ENCODE measurements around the gene PLK5. TPM values are rescaled to one million over a fixed set of nuclear protein-coding genes. Genes with fewer than 3 reads are reported as not detected.

The PLK5 gene
- total and polyA plus RNA-seq, 2 experiments from 2014 or later: 0.97 to 1.2 TPM

GRCh38 chr19:1512671-1513498, 11.0 kb upstream of the PLK5 start, which contains the start of gene ADAMTSL5:
Gene ADAMTSL5 (minus strand): TSS chr19:1513019. CDS start chr19:1510943, 2,076 bp downstream.
- no peaks in the 10 kb centered on the region for H3K9me2 ChIP-seq (ENCODE audit: insufficient read depth)
- H4K20me1 ChIP-seq (replicated peaks; ENCODE audit: insufficient read depth): no peaks in the 10 kb centered on the region
- H3K4me1 ChIP-seq (ENCODE audit: insufficient read depth): no peaks in the 10 kb centered on the region
- no peaks in the 10 kb centered on the region; the same call in 2 of the 3 replicates for H3K4me1 Mint-ChIP-seq
- H3F3A ChIP-seq (replicated peaks; ENCODE audit: low read depth): peaks cover 9% of the 10 kb centered on the region; the same call in 1 of the 2 replicates
- peak within 1 kb of the TSS; percentile 69; the same call in 1 of the 2 replicates for H3K4me2 ChIP-seq
- H3K27ac ChIP-seq (ENCODE audit: low read depth): no peak within 1 kb of the TSS
- H3K36me3 Mint-ChIP-seq (ENCODE audit: low read depth): no peaks in the 10 kb centered on the region
- peak within 1 kb of the TSS; percentile 53 for H3K4me3 Mint-ChIP-seq
- peaks cover 8% of the 10 kb centered on the region; the same call in 1 of the 2 replicates for H3K27me3 ChIP-seq (ENCODE audit: insufficient read depth)
- H3K79me2 ChIP-seq (replicated peaks; ENCODE audit: insufficient read depth): no peaks in the 10 kb centered on the region
- no peak within 1 kb of the TSS for H3K27ac Mint-ChIP-seq
- H3K27me3 Mint-ChIP-seq (ENCODE audit: insufficient read depth, low read depth, poor library complexity): peaks cover 21% of the 10 kb centered on the region
- peak; percentile 44 for ATAC-seq
- peak within 1 kb of the TSS; percentile 53 for H3K4me3 ChIP-seq
- no peaks in the 10 kb centered on the region for H3K36me3 ChIP-seq (ENCODE audit: insufficient read depth)
- no peak within 1 kb of the TSS for H2AFZ ChIP-seq
- TF ChIP-seq EZH2phosphoT487 (IDR thresholded peaks at IDR 0.05; ENCODE audit: unreplicated experiment) (no peak), REST (IDR thresholded peaks at IDR 0.05; ENCODE audit: unreplicated experiment) (no peak), ETS1 (IDR thresholded peaks at IDR 0.05) (no peak), ZNF462 (CRISPR knock-in tag; IDR thresholded peaks at IDR 0.05) (no peak), JUNB (IDR thresholded peaks at IDR 0.05; ENCODE audit: unreplicated experiment) (no peak), CTCF (conservative IDR thresholded peaks at IDR 0.05; ENCODE audit: low read depth in 2 of 2) (peak in 1 of 2 experiments; percentile 40; a peak in 2 of 4 replicates), ZNF331 (CRISPR knock-in tag; IDR thresholded peaks at IDR 0.05; ENCODE audit: low read depth) (no peak)
- H3K9me3 Mint-ChIP-seq: peaks cover 2% of the 10 kb centered on the region; the same call in 2 of the 3 replicates
- DNase-seq (ENCODE audit: low spot score): peak; percentile 69

All from GM23338 (cell line).